ENCODE results near the gene HOXA9. TPM values are rescaled to one million over a fixed set of nuclear protein-coding genes. Genes with fewer than 3 reads are reported as not detected.

Gene HOXA9
- total RNA-seq, 1 donor from 2014 or later, result not detected

GRCh38 chr7:27186668-27187474, 21.5 kb upstream of the HOXA9 start:
- DNase-seq (ENCODE audit: low read depth) (no peak), FAIRE-seq (no peak)
- H3K4me3 ChIP-seq (ENCODE audit: low read depth, low read length), result no peak overlapping the region

DNA sequence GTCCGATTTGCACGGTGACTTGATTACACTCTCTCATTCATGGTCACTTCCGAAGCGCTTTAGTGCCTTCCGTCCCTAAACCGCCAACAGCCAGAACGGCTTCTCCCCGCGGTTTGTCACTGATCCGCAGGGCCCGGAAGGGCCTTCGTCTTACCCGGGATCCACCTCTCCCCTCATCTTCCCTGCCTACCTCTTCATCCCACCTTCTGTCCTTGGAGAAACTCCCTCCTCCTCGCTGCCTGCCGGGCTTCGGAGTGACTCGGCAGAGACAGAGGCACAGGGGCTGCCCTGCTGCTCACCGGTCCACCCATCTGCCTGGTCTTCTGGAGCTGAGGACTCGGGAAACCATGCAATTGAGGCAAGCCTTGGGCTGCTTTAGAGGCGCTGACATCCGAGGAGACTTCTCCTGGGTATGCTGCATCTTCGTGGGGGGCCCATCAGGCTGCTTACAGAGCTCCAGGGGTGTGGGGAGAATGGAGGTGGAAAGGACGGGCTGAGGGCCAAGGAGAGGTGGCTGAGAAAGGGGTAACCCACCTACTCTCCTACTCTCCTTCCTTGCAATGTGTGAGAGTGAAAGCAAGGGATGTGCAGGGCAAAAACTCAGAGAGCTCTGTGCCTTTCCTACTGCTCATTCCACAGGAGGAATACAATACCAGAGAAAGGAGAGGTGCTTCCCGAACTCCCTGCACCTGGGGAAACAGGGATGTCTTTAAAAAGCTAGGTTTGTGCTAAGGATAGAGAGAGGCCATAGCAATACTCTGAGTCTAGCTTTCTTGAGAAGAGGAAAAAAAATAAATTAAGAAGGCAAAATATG, 20.7 kb upstream of the HOXA9 start:
- DNase-seq (ENCODE audit: low read depth) (no peak), FAIRE-seq (no peak)
- Histone ChIP-seq H3K36me3 (ENCODE audit: control insufficient read depth, insufficient read depth, low read length) (no peaks in the 10 kb centered on the region), H3K27me3 (ENCODE audit: control insufficient read depth, insufficient read depth, low read length) (peaks cover 84% of the 10 kb centered on the region), H3K4me3 (ENCODE audit: low read depth, low read length) (no peak overlapping the region)
- TF ChIP-seq CTCF (IDR thresholded peaks at IDR 0.05; ENCODE audit: insufficient read depth, low read length, severe bottlenecking), result no peak

More at GRCh38 chr7:27186668-27187474, 21.5 kb upstream of the HOXA9 start:
- no peak for TF ChIP-seq CTCF (IDR thresholded peaks at IDR 0.05; ENCODE audit: insufficient read depth, low read length, severe bottlenecking)
- peaks cover 92% of the 10 kb centered on the region for H3K27me3 ChIP-seq (ENCODE audit: control insufficient read depth, insufficient read depth, low read length)
- no peaks in the 10 kb centered on the region for H3K36me3 ChIP-seq (ENCODE audit: control insufficient read depth, insufficient read depth, low read length)

- DNase-seq (ENCODE audit: low read depth), result no peak
- no peak for FAIRE-seq
- Histone ChIP-seq H3K36me3 (ENCODE audit: control insufficient read depth, insufficient read depth, low read length) (no peaks in the 10 kb centered on the region), H3K4me3 (ENCODE audit: low read depth, low read length) (peak within 1 kb of the TSS; percentile 11), H3K27me3 (ENCODE audit: control insufficient read depth, insufficient read depth, low read length) (peaks cover 82% of the 10 kb centered on the region)
- no peak for TF ChIP-seq CTCF (IDR thresholded peaks at IDR 0.05; ENCODE audit: insufficient read depth, low read length, severe bottlenecking)
Measured at GRCh38 chr7:27185013-27185853, 19.9 kb upstream of the HOXA9 start, which contains the start of gene HOXA11. TSS of gene HOXA11 (minus strand) at chr7:27185232. CDS start at chr7:27185144, 88 bp downstream.

- FAIRE-seq (no peak), DNase-seq (ENCODE audit: low read depth) (no peak)
- no peak for TF ChIP-seq CTCF (IDR thresholded peaks at IDR 0.05; ENCODE audit: insufficient read depth, low read length, severe bottlenecking)
- peaks cover 78% of the 10 kb centered on the region for H3K27me3 ChIP-seq (ENCODE audit: control insufficient read depth, insufficient read depth, low read length)
- H3K36me3 ChIP-seq (ENCODE audit: control insufficient read depth, insufficient read depth, low read length), result no peaks in the 10 kb centered on the region
- peak overlapping the region; percentile 11 for H3K4me3 ChIP-seq (ENCODE audit: low read depth, low read length)
Measured at GRCh38 chr7:27184337-27185012, 19.1 kb upstream of the HOXA9 start.

DNA sequence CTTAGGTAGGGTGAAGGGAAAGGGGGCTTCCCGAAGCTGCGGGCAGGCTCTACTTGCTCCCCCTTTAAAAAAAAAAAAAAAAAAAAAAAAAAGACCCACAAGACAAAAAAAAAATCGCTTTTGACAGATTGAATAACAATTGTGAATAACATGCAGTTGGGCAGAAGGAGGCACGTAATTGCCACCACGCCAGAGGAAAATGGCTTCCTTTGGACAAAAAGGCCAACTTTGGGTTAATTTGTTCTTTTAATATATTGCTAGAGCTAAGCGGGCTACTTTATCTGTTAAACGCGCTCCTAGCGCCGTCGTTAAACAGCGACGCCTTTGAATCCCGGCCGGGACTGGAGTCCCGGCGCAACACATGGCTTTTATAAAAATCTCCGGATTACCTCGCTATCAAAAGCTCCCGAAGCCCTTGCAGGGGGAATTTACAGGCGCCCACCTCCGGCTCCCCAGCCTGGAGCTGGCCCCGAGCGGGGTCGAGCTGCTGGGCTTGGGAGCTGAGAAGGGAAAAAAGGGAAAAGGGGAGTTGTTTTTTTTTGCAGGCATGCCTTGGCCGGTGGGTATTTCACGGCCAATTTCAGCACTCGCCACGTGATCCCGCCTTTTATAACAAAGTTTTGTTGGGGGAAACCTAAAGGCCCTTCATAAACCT, 18.5 kb upstream of the HOXA9 start:
- Histone ChIP-seq H3K36me3 (ENCODE audit: control insufficient read depth, insufficient read depth, low read length) (no peaks in the 10 kb centered on the region), H3K27me3 (ENCODE audit: control insufficient read depth, insufficient read depth, low read length) (peaks cover 77% of the 10 kb centered on the region), H3K4me3 (ENCODE audit: low read depth, low read length) (no peak overlapping the region)
- no peak for TF ChIP-seq CTCF (IDR thresholded peaks at IDR 0.05; ENCODE audit: insufficient read depth, low read length, severe bottlenecking)
- no peak for DNase-seq (ENCODE audit: low read depth)
- FAIRE-seq, result no peak

Data from bronchial epithelial cell (primary cell).